ENCODE data around the gene BMP4.
A peak's percentile ranks its signal among the peaks of the same experiment; 100 is the strongest.
"Not testable (repeated sequence)": the region's sequence is repeated elsewhere in the genome, so short reads cannot be mapped to it uniquely, and the experiment has no call there.

BMP4 gene

DNA sequence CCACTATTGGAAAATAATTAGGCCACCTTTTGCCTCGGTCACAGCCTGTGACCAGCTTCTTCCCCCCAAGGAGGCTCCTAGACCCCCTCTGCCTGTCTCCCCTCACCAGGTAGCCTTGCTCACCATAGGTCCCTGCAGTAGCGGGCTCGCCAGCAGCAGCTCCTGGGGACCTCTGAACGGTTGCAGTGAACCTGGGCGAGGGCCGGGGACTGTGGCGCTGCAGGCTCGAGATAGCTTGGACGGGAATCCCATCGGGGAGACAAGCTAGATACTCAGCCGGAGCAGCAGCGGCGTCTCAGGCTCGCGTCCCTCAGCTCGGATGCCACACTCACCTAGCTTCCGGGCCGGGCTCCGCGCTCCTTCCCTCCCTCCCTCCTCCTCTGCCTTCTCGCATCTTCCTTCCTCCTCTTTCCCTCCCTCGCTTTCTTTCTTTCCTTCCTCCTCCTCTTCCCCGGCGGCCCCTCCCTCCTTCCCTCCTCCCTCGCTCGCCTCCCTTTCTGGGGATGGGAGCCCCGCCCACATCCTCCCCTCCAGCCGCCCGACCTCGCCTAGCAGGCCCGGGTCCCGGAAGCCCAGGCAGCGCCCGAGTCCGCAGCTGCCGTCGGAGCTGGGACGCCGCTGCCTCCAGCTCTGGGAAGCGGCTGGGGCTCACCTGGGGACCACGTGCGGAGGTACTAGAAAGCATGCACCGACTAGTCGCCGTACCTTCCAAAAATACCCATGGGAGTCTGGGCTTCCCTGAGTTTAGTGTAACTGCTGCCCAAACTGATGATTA is at the start of gene BMP4:
BMP4 (minus strand) TSS at position 399 of the 775 bp plus-strand sequence. CDS start 4,603 bp downstream, outside the sequence.
- DNase-seq (ENCODE audit: low read depth): no peak

DNA sequence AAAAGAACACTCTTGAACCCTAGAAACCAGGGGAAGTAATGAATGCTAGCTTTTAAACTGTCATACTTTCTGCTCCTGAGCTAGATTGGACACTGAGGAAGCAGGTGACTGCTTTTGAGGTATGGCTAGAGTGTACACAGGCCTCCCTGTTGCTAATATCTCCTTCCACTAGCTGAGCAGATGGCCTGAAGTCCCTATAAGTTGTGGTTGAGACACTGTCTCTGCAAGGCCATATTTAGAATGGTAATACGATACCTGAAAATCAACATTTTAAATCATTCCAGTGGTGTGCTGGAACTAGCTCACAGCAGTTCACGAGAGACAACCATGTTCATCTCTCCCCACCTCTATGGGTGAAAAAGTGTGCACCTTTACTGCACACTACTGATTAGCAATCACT is 46.4 kb upstream of the BMP4 start:
- DNase-seq (ENCODE audit: low read depth): no peak

DNA sequence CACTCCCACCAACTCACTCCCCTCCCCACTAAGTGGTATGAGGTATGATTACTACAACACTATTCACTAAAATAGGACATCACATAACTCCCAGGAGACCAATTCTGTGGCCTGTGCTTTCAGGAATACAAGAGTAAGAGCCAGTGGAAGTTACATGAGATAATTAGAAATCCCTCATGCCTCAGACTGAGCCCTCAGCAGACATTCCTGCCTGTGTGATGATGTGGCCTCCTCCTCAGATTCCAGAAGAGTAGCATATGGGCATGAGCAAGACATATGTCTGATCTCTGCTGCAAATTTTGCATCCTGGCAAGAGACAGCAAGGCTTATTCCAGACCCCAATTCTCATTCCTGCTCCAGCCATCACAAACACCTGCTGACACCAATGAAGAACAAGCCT is 46.0 kb upstream of the BMP4 start:
- peak; percentile 55 for DNase-seq (ENCODE audit: low read depth)

DNA sequence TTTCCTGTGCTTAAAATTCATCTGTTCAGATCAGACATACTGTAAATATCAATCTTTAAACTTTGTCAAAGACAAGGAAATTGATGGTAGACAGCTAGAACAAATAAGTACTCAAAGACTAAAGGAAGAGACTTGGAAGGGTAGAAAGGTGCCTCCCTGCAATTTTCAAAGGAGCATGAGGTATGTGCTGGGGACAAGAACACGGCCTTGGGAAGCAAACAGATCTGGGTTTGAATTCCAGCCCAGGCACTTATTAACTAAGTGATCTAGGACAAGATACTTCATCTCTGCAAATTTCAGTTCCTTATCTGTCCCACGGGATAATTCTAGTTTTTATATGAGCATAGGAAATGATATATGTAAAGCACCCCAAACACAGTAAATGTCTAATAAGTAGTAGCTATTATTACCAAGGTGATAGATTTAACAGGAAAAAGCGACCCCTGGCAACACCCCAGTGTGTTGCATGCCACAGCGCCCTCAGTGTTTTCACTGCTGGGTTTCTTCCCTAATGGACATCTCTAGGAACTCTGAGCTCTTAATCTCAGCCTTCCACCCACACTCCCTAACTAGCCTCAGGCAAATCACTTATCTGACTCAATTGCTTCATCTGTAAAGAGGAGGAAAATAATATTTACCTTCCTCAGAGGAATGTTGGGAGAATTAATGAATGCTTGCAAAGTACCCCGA is 44.7 kb upstream of the BMP4 start:
- DNase-seq (ENCODE audit: low read depth): no peak

DNA sequence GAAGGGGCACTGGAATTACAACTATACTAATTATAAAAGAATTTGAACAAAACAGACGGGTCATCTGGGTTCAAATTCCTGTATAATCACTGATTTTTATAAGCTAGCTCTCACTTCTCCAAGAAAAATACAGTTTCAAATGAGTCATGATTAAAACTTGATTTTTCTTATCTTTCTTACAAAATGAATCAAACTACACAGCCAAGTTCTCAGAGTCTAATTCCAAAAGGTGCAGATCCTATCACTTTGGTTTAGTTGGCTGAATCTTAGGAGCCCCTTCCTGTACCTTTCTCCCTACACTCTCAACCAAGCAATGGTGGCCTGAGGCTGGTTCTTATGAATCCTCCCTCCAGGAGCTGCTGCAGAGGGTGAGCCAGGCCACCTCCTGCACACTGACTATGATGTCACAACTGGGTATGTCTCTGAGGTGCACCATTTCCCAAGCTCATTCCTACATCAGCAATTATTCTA is 43.8 kb upstream of the BMP4 start:
- DNase-seq (ENCODE audit: low read depth): peak; percentile 55

DNA sequence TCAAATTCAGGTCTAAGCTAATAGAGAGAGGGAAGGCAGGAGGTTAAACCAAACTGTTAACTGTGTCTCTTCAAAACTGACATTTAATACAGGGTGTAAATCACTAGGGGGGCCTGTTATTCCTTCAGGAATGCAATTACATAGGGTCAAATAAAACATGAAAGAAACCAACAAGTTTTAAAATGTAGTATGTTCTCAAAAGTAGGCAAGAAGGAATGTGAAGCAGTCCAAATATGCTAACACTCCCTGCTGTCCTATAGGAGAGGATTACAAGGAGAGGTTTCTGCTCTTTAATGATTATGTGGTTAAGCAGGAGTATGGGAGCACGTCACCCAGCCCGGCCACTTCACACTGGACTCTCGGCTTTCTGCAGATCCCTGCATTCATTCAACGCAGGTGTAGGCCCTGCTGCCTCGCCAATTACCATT is 42.5 kb upstream of the BMP4 start:
- peak; percentile 75 for DNase-seq (ENCODE audit: low read depth)

DNA sequence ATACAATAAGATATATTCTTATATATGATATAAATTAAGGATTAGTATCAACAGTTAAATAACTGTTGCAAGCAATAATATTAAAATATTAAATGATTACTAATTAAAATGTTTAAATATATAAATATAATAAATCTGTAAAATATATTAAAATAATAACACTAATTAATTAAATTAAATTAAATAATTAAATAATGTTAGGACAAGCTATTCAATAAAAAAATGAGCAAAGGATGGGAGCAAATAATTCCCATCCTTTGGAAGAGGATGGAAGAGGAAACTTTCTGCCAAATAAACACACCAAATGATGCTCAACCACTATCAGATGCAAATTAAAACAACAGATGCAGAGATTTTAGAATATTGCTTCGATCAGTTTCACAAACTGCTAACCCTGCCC is 39.4 kb upstream of the BMP4 start:
- DNase-seq (ENCODE audit: low read depth): no peak

DNA sequence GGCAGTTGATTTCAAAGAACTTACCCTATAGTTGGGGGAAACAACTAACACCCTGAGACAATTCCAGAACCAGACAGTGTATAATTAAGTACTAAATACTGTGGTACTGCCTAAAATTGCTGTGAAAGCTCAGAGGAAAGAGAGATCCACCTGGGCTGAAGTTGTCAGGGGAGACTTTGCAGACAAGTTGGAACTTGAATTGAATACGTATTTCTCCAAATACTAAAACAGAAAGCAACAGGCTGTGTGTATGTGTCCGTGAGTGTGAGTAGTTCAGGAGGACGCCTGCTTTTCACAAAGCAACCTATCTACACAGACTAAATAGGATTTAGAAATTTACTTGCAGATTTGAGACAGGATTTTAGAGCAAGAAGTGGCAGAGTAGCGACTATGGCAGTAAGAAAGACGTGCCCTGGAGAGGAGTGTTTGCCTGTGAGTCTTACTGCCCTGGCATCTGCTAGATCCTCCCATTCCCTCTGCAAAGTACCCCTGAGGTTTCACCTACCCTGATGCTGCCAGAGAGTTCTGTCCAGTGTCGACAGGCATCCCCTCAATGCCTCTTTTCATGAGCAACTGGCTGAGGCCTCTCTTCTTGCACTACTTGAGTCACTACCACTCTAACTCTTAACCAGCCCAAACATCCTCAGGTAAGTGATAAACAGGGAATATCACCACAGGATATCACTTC is 37.4 kb upstream of the BMP4 start:
- DNase-seq (ENCODE audit: low read depth): no peak

DNA sequence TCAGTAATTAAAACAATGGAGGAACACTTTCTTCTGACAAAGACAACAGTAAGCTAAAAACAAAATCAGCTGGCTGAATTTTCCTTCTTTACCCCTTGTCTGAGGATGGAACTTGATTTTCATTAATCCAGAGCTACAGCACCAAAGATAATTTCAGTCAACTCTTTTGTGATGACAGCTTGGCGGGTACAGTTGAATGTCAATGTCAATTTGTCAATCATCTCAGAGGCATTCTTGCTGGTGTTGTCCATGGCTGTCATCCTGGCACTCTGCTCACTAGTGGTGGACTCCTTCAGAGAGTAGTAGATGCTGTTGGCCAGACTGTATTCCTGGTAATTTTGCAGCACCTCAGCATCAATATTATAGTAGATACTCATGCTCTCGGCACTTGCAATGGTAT is 34.4 kb upstream of the BMP4 start:
- DNase-seq (ENCODE audit: low read depth): no peak

DNA sequence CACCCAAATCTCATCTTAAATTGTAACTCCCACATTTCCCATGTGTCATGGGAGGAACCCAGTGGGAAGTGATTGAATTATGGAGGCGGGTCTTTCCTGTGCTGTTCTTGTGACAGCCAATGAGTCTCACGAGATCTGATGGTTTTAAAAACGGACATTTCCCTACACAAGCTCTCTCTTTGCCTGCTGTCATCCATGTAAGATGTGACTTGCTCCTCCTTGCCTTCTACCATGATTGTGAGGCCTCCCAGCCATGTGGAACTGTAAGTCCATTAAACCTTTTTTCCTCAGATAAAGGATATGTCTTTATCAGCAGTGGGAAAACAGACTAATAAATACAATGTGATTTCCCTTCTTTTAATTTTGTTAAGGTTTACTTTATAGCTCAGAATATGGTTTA is 30.1 kb upstream of the BMP4 start:
- DNase-seq (ENCODE audit: low read depth): not testable (repeated sequence)

DNA sequence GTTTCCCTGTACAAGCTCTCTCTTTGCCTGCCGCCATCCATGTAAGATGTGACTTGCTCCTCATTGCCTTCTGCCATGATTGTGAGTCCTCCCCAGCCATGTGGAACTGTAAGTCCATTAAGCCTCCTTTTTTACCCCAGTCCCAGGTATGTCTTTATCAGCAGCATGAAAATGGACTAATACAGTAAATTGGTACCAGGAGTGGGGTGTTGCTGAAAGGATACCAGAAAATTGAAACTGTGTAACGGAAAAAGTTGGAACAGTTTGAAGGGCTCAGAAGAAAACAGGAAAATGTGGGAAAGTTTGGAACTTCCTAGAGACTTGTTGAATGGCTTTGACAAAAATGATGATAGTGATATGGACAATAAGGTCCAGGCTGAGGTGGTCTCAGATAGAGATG is 28.3 kb upstream of the BMP4 start:
- not testable (repeated sequence) for DNase-seq (ENCODE audit: low read depth)

DNA sequence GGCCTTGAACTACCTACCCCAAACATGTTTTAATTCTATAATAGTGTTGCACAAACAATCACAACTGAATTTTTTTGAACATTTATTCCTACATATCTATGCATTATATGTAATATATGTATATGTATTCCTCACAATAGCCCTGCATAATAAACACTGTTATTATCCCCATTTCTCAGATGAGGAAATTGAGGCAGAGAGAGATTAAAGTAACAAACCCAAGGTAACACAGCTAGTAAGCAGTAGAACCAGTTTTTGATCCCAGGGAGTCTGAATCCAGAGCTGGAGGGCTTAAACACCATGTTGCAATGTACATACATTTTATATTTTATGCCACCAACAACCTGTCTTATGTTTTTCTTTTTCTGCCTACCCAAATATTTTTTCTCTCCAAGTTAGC is 26.5 kb upstream of the BMP4 start:
- no peak for DNase-seq (ENCODE audit: low read depth)

DNA sequence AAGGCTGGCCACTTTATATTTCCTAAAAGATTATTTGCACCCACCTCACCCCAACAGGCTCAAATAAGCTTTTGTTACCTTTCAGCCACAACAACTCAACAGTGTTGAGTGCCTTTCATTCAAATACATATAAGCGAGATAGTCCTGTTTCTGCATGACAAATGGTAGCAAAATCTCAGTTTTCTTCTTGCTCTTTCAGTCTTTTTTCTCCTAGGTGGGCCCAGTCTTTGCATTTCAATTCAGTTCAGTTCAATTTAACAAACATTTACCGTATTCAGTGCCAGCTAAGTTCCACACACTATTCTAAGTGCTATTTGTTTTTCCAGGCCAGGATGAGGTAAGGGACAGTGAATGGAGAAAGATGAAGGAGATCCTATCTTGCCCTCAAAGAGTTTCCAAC is 25.9 kb upstream of the BMP4 start:
- DNase-seq (ENCODE audit: low read depth): no peak

DNA sequence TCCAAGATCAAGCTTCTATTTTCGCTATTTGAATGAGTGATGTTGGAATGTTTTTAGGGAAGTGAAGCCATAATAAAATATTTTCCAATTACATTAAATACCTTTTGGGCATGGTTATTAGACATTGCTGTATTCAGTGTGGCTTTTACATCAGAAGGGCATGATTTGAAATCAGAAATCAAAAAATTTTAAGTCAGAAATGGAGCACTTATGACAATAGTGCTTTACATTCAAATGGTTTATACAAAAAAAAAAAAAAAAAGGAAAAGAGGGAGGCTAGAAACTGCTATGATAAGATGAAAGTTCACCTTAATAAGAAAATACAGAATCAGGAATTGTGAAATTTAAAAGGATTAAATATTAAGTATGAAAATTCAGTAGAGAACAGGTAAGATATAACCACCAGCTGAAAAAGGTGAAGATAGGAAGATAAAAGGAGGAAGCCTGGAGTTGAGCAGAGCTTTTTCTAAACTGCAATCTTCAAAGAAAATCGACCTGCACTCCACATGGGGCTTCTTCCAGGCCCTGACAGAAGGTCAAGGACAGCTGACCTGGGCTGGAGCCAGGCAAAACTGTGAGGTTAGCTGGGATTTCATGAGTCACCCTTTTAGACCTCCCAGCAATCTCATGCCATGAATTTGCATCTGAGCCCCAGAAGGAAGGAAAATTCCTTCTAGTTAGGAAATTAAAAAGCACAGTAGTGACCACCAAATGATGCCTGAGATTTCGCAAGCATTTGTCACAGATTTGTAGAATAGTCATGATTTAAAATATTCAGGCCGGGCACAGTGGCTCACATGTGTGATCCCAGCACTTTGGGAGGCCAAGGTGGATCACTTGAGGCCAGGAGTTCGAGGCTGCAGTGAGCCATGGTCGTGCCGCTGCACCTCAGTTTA is 23.4 kb upstream of the BMP4 start:
- peak; percentile 64 for DNase-seq (ENCODE audit: low read depth)

DNA sequence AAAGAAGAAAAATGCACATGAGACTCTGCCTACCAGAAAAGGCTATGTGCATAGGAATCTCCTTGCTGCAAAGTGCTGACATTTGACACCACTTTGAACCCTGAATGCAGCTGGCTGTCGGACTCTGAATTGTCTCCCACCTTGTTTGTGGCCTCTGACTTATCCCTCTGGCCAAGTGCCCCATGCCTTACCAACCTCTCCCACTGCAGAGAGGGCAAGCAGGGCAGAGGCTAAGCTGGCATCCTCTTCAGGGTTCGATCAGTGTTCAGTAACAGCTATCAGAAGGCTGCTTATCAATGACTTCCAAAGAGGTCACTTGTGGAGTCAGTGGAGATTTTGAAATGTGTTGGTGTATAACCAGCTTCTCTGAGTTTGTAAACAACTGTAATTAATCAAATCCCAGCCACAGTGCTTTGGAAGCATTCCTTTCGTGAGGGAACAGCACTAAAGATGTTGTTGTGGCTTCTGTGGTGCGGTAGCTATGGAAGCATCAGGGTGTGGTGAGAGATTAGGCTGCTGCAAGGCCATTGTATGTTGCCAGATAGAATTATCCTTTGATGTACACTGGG is 22.6 kb upstream of the BMP4 start:
- peak; percentile 33 for DNase-seq (ENCODE audit: low read depth)

DNA sequence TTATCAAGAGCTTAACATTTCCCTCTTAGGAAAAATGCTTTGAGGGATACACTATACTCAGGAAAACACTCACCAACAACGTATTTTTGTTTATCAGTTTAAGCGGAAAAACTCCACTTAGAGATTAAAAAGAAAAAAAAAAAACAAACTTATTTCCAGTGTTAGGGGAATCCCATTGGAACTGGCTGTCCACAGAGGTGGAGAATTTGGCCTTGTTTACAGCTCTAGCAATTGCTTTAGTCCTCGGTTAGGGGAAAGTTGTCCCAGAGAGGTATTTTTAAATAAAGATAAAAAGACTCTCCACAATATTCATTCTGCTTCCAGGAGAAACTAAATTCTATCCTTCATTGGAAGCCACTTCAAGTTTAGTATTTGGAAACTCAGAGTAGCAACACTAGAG is 21.6 kb upstream of the BMP4 start:
- no peak for DNase-seq (ENCODE audit: low read depth)

DNA sequence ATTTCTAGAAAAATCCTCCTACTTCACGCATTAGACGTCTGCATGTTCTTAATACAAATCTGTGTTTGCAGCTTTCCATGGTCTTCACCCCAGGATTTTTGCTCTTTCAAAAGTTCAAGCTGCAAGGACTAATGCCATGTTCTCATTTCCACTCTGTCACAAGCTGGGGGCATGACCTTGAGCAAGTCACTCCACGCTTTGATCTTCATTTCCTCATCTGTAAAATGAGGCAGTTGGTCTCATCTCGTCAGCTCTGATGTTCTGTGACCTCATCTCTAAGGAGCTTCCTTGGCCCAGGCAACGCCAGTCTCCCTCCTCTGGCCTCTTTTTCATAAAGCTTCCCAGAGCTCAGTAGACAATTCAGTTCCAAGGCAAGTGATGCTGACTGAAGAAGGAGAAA is 18.8 kb upstream of the BMP4 start:
- DNase-seq (ENCODE audit: low read depth): no peak

DNA sequence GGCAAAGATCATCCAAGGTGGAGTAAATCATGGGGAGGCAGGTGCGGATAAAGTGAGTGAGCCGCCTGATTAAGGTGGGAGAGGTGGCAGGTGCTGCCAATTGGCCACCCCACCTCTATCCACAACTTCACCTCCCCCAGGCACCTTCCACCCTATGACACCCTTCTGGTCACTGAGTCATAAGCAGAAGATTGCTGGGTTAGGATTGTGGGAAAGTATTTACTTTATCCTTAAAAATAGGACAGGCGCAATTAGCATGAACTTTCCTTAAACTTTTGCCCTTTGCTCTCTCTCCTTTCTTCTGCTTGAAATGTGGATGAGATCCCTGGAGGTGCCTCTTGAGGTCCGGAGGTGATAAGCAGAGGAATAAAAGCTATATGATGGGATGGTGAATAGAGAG is 14.9 kb upstream of the BMP4 start:
- no peak for DNase-seq (ENCODE audit: low read depth)

DNA sequence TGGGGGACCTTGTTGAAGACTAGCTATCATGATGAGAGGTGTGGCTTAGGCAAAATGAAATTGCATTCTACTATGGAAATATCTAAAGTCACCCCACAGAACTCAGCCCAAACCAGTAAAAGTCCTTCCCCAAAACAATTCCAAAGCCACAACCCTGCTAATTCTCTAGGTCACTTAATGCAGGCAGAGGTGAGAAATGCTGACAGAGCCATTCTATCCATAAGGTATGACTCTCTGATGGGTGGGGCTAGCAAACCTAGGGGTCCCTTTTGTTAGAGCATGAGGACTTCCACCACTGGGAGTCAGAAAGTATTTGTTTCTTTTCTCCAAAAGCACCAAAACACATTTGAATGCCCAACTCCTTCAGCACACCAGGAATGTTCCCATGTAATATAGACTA is 12.7 kb upstream of the BMP4 start:
- DNase-seq (ENCODE audit: low read depth): no peak

DNA sequence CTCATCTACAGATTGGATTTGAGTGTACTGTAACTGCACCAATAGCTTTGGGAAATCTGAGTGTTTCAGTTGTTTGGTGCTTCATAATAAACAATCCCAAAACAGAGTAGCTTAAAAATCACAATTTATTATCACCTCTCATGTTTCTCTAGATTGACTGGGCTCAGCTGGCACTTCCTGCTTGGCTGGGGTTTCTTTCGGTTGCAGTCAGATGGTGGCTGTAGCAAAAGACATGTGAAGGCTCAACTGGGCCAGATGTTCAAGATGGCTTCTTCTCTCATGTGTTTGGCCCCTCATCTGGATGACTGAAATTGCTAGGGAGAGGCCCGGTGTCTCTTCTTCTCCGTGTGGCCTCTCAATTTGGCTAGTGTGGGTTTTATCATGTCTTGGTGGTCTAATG is 12.1 kb upstream of the BMP4 start:
- DNase-seq (ENCODE audit: low read depth): no peak

DNA sequence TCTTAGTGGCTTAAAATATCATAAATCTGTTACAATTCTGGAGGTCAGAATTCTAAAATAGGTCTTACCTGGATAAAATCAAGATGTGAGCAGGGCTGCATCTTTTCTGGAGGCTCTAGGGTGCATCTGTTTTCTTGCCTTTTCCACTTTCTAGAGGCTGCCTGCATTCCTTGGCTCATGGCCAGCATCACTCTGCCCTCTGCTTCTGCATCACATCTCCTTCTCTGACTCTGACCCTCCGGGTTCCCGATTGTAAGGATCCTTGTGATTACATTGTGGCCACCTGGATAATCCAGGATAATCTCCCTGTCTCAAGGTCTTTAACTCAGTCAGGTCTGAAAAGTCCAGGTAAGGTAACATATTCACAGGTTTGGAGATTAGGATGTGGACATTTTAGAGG is 11.0 kb upstream of the BMP4 start:
- DNase-seq (ENCODE audit: low read depth): no peak

DNA sequence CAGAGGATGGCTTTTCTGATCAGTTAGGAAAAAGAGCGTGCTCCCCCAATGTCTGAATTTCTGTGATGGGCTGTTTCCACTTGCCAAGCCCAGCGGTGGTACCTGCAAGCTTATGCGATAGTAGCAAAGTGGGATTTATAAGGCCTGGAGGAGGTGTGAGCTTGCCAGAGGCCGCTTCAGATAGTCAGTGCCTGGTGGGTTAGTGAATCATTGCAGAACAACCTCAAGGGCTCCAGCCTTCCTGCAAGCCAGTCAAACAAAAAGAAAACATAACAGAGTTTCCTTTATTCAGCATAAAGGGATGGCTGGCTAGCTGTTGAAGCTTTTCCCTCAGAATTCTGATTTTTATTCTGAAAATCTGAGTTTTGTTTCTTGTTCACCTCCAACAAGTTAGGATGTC is 7.6 kb upstream of the BMP4 start:
- peak; percentile 50 for DNase-seq (ENCODE audit: low read depth)
